HG02610 (cell line): ENCODE results near the gene GTF2H4.

Source experiments
- ATAC-seq: cut with Tn5 transposase; IDR thresholded peaks from one replicate; pipeline ENCODE4 v1.9.1; 2021; ENCODE audit warnings: mild to moderate bottlenecking, moderate library complexity; ENCODE audit not compliant: unreplicated experiment

The GTF2H4 gene

DNA sequence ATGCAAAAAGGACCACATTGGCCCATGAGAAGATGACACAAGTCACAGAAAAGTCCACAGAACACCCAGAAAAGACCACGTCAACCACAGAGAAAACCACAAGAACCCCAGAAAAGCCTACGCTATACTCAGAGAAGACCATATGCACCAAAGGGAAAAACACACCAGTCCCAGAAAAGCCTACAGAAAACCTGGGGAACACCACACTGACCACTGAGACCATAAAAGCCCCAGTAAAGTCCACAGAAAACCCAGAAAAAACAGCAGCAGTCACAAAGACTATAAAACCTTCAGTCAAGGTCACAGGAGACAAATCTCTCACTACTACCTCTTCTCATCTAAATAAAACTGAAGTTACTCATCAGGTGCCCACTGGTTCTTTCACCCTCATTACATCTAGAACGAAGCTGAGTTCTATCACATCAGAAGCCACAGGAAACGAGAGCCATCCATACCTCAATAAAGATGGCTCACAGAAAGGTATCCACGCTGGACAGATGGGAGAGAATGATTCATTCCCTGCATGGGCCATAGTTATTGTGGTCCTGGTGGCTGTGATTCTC is 44.0 kb downstream of the GTF2H4 start:
- ATAC-seq, result peak; percentile 43

DNA sequence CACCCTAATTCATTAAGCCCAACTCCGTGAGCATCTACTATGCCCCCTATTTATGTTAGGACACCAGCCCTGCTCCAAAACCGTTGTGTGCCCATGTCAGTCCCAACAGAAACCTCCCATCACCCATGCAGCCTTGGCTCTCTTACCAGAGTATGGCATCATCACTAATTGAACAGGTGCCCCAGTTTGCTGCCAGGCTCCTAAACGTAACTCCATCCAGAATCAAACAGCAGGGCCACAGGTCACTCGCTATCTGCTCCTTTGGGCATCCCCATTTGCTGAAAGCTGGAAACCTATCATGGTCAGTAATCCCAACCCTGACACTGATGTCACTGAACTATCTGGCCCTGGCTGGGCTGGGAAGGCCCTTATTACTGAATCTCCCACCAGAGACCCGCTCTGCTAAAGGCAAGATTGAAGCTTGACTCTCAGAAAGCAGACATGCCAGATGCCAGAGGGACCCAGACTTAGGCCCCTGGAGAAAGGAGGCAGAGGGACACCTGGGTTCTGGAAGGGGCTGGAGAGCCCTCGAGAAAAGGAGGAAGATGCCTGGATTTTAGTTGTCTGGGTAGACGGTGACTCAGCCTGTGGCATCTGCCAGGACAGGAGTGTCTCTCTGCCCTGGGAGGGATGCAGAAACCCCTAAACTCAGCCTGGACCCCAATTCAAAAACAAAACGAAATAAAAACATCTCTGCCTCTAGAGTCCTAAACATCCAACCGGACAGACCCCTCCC is 46.8 kb downstream of the GTF2H4 start:
- no peak for ATAC-seq

- ATAC-seq, result peak; percentile 44
These were observed 47.5 kb downstream of the GTF2H4 start for GRCh38 chr6:30955367-30956042.

DNA sequence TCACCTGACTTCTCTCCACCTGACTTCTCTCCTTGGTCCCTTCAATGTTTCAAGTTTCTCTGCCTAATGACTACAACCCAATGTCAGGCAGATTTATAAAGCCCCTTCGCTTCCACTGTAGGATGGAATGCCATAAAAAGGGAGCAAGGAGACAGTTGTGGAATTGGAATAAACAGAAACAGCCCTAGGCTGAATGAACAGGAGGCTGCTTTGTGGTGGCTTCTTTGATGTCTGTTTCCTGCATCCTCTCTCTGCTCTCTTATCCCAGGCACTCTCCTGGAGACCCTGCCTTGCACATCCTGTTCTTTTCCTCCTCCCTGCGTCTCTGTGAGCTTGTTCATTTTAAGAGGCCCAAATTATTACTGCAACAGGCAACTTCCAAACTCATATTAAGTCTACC is 49.7 kb downstream of the GTF2H4 start:
- ATAC-seq, result no peak

- no peak for ATAC-seq
These were observed 53.1 kb downstream of the GTF2H4 start for GRCh38 chr6:30960907-30961673.

DNA sequence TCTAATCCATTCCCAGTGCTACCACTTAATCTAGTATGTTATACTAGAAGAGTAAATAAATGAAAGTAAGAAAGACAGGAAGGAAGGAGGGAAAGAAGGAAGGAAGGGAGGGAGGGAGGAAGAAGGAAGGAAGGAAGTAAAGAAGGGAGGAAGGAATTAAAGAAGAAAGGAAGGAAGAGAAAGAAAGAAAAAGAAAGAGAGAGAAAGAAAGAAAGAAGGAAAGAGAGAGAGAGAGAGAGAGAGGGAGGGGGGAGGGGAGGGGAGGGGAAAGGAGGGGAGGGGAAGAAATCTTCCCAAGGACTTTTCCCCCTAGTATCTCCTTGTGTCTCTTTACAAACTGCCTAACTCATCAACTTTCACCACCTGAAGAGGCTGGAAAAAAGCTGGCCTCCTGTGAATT is 54.7 kb downstream of the GTF2H4 start:
- ATAC-seq, result no peak

DNA sequence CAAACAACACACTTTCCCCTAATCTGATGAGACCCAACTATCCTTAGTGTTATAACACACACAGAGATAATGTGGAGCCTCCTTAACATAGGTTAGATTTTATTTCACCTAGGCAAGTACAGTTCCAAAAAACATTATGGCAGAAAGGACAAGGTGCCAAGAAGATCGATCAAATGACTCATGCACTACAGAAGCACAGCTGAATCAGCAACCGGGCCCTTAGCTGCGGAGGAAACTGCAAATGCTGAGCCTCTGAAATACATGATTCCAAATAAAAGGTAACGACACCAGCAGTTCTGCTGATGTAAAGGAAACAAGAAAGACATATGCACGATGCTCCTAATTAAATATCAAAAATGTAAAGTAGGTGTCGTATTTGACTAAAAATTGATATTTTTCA is 55.6 kb downstream of the GTF2H4 start:
- ATAC-seq, result no peak
